ENCODE results near the gene RELT.
"Not testable (repeated sequence)": the region's sequence is repeated elsewhere in the genome, so short reads cannot be mapped to it uniquely, and the experiment has no call there.

Gene RELT

DNA sequence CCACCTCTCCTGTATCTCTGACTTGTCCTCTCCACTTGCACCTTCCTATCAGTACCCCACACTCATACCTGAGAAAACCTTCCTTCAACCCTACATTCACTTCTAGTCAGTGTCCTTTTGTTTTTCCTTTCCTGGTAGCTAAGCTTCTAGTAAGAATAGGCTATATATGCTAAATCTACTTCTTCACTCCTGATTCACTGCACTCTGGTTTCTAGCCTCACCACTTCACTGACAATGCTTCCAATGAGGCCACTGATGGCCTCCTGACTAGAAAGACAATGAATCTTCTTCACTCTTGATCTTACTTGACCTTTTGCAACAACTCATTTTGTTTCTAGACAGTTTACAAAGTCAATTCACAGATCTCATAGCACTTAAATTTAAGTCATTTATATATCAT, 52.0 kb downstream of the RELT start:
- no peak for DNase-seq (ENCODE audit: low read depth in 2 of 3, low spot score in 1 of 3)

GRCh38 chr11:73428699-73429098, 52.5 kb downstream of the RELT start:
- no peak for DNase-seq (ENCODE audit: low read depth in 2 of 3, low spot score in 1 of 3)

- DNase-seq (ENCODE audit: low read depth in 2 of 3, low spot score in 1 of 3), result no peak
Observed at GRCh38 chr11:73429121-73429750, 53.0 kb downstream of the RELT start.

DNA sequence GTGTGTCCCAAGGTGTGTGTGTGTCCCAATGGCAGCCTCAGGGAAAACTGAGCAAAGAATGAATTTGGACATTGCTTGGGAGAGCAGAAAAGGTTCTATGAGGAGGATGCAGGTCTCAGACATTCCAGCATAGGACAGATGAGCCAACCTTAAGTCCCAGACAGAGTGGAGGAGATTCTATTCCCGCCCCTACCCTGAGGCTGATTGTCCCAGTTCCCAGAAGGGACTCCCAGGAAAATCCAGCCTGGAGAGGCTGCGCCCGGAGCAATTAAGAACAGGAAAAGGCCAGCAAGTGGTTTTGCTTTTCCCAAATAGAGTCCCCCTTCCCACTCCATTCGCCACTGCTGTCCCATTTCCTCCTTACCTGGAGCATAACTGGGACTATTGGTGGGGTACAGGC, 54.1 kb downstream of the RELT start:
- DNase-seq (ENCODE audit: low read depth in 2 of 3, low spot score in 1 of 3), result no peak

- DNase-seq (ENCODE audit: low read depth in 2 of 3, low spot score in 1 of 3), result no peak
Observed at GRCh38 chr11:73431396-73431795, 55.2 kb downstream of the RELT start.

GRCh38 chr11:73436859-73437258, 60.7 kb downstream of the RELT start:
- not testable (repeated sequence) for DNase-seq (ENCODE audit: low read depth in 2 of 3, low spot score in 1 of 3)

- no peak for DNase-seq (ENCODE audit: low read depth in 2 of 3, low spot score in 1 of 3)
Observed at GRCh38 chr11:73439002-73439843, 63.0 kb downstream of the RELT start.

DNA sequence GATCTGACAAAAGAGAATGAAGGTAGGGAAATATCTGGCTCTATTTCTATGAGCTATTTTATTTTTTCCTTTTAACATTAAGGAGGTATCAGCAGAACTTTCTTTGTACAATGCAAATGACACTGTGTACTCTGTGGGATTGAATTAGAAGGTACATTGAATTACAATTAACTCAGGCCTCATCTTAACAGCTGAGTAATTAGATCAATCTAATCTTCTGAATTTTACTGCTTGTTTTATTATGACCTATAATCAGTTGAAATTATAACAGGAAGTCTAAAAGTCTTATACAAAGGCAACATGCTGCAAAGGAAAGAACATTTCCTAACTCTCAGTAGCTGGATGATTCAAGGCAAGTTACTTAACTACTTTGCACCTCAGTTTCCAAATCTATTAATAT, 69.8 kb downstream of the RELT start:
- DNase-seq (ENCODE audit: low read depth in 2 of 3, low spot score in 1 of 3), result no peak

DNA sequence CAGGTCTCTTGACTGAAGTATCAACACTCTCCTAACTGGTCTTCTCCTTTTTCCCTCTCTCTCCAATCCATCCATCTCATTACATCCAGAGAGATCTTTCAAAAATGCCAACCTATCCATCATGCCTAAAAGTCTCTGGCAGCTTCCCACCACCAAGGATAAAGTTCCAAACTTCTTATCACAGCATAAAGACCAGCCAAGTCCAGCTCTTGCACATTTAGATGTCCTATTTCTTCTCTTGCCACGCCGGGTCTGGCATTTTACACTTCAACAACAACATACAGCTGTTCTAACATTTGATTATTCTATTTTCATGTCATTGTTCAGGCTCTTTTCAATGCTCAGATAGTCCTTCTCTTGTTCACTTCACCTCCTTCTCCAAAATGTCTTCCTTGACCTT, 70.6 kb downstream of the RELT start:
- no peak for DNase-seq (ENCODE audit: low read depth in 2 of 3, low spot score in 1 of 3)

Measured in stimulated activated CD4-positive, alpha-beta T cell treated with anti-CD3 and anti-CD28 coated beads, Interleukin-12 subunit alpha, Interleukin-12 subunit beta, amount 100 ng/mL, for 48 hours (primary cell).